MM.1S (cell line): ENCODE results near the gene SP140L.
"Not testable (repeated sequence)": the region's sequence is repeated elsewhere in the genome, so short reads cannot be mapped to it uniquely, and the experiment has no call there.

ENCODE experiments used
- DNase-seq: peaks from one replicate; pipeline ENCODE4 v3.0.0-alpha.2; 2015
- H2AFZ ChIP-seq: fragments of 300-600 bp; sonication (generic); 2 replicates; pipeline ENCODE4 v1.6.0; 2016; ENCODE audit warnings: antibody characterized with exemption, low read length
- H3F3A ChIP-seq: fragments of 300-600 bp; sonication (generic); 2 replicates; pipeline ENCODE4 v1.6.1; 2016; ENCODE audit warnings: mild to moderate bottlenecking, antibody characterized with exemption, low read length, moderate library complexity, mixed read lengths; ENCODE audit not compliant: insufficient read depth
- H3K27ac ChIP-seq: fragments of 300-600 bp; sonication (generic); 2 replicates; pipeline ENCODE4 v1.5.1; 2016; ENCODE audit warnings: mild to moderate bottlenecking, low read length
- H3K27me3 ChIP-seq: fragments of 300-600 bp; sonication (generic); replicated peaks from 2 replicates; pipeline ENCODE4 v1.6.0; 2016; ENCODE audit warnings: low read length; ENCODE audit not compliant: insufficient read depth
- H3K36me3 ChIP-seq: fragments of 300-600 bp; sonication (generic); replicated peaks from 2 replicates; pipeline ENCODE4 v1.6.1; 2016; ENCODE audit warnings: mild to moderate bottlenecking, low read length, mixed read lengths; ENCODE audit not compliant: insufficient read depth
- H3K4me1 ChIP-seq: fragments of 300-600 bp; sonication (generic); 2 replicates; pipeline ENCODE4 v1.6.1; 2016; ENCODE audit warnings: low read length, mixed read lengths
- H3K4me2 ChIP-seq: fragments of 300-600 bp; sonication (generic); 2 replicates; pipeline ENCODE4 v1.6.0; 2016; ENCODE audit warnings: low read depth, low read length
- H3K4me3 ChIP-seq: fragments of 300-600 bp; sonication (generic); 2 replicates; pipeline ENCODE4 v1.5.1; 2016; ENCODE audit warnings: low read length, mixed read lengths
- H3K79me2 ChIP-seq: fragments of 300-600 bp; sonication (generic); 2 replicates; pipeline ENCODE4 v1.6.1; 2016; ENCODE audit warnings: mixed run types, low read length, mixed read lengths
- H3K9ac ChIP-seq: fragments of 300-600 bp; sonication (generic); 2 replicates; pipeline ENCODE4 v1.6.1; 2016; ENCODE audit warnings: low read length, mixed read lengths
- H3K9me2 ChIP-seq: fragments of 300-600 bp; sonication (generic); replicated peaks from 2 replicates; pipeline ENCODE4 v1.6.1; 2016; ENCODE audit warnings: mild to moderate bottlenecking, low read length, mixed read lengths; ENCODE audit not compliant: insufficient read depth
- H3K9me3 ChIP-seq: fragments of 300-600 bp; sonication (generic); replicated peaks from 2 replicates; pipeline ENCODE4 v1.6.1; 2016; ENCODE audit warnings: mild to moderate bottlenecking, low read length, mixed read lengths; ENCODE audit not compliant: insufficient read depth
- H4K20me1 ChIP-seq: fragments of 300-600 bp; sonication (generic); 2 replicates; pipeline ENCODE4 v1.6.1; 2016; ENCODE audit warnings: mild to moderate bottlenecking, low read length, moderate library complexity, mixed read lengths; ENCODE audit not compliant: insufficient read depth
- CTCF ChIP-seq: fragments of 300-600 bp; sonication (generic); IDR thresholded peaks from 2 replicates; pipeline ENCODE4 v1.5.1; 2016; ENCODE audit warnings: antibody characterized with exemption, low read length, mixed read lengths
- EZH2 ChIP-seq: fragments of 300-600 bp; sonication (generic); optimal IDR thresholded peaks from 2 replicates; pipeline ENCODE3; 2017; ENCODE audit warnings: low read depth, mild to moderate bottlenecking, antibody characterized with exemption, low read length, mixed read lengths
- EZH2phosphoT487 ChIP-seq: fragments of 300-600 bp; sonication (generic); IDR thresholded peaks from 2 replicates; pipeline ENCODE4 v1.6.1; 2018; ENCODE audit warnings: antibody characterized with exemption, low read length

SP140L gene

GRCh38 chr2:230394301-230394700, 67.3 kb downstream of the SP140L start:
- no peak overlapping the region for H2AFZ ChIP-seq
- no peaks in the 10 kb centered on the region for H3K4me1 ChIP-seq
- no peak overlapping the region for H3K4me3 ChIP-seq
- no peaks in the 10 kb centered on the region for H3K27me3 ChIP-seq
- no peaks in the 10 kb centered on the region for H3K9me3 ChIP-seq
- H4K20me1 ChIP-seq: no peaks in the 10 kb centered on the region
- no peak overlapping the region for H3K4me2 ChIP-seq
- no peak overlapping the region for H3K27ac ChIP-seq
- H3K36me3 ChIP-seq: no peaks in the 10 kb centered on the region
- H3K79me2 ChIP-seq: no peaks in the 10 kb centered on the region
- TF ChIP-seq EZH2phosphoT487 (no peak), EZH2 (no peak), CTCF (no peak)
- no peaks in the 10 kb centered on the region for H3F3A ChIP-seq
- no peak for DNase-seq
- no peak overlapping the region for H3K9ac ChIP-seq
- no peaks in the 10 kb centered on the region for H3K9me2 ChIP-seq

GRCh38 chr2:230398698-230399097, 71.7 kb downstream of the SP140L start:
- H3K36me3 ChIP-seq, H3K4me3 ChIP-seq, H3K4me1 ChIP-seq, H3K9me2 ChIP-seq, H2AFZ ChIP-seq, H3F3A ChIP-seq, H3K4me2 ChIP-seq, DNase-seq, H3K27ac ChIP-seq, H3K9ac ChIP-seq, H3K27me3 ChIP-seq, H3K9me3 ChIP-seq, H3K79me2 ChIP-seq, H4K20me1 ChIP-seq: not testable (repeated sequence)

- Histone ChIP-seq H3K4me3 (no peak overlapping the region), H3K9me2 (no peaks in the 10 kb centered on the region), H4K20me1 (no peaks in the 10 kb centered on the region), H3K9ac (no peak overlapping the region), H3K27me3 (no peaks in the 10 kb centered on the region), H3K4me1 (no peaks in the 10 kb centered on the region), H2AFZ (no peak overlapping the region), H3K27ac (no peak overlapping the region), H3F3A (no peaks in the 10 kb centered on the region), H3K36me3 (no peaks in the 10 kb centered on the region), H3K9me3 (no peaks in the 10 kb centered on the region), H3K79me2 (no peaks in the 10 kb centered on the region), H3K4me2 (no peak overlapping the region)
- TF ChIP-seq EZH2 (no peak), CTCF (no peak)
- no peak for DNase-seq
Measured at GRCh38 chr2:230400041-230400440, 73.0 kb downstream of the SP140L start.

GRCh38 chr2:230400454-230400853, 73.5 kb downstream of the SP140L start:
- no peak for DNase-seq
- Histone ChIP-seq H3K27ac (no peak overlapping the region), H3K4me3 (no peak overlapping the region), H3K27me3 (no peaks in the 10 kb centered on the region), H3K4me2 (no peak overlapping the region), H4K20me1 (no peaks in the 10 kb centered on the region), H3F3A (no peaks in the 10 kb centered on the region), H3K9ac (no peak overlapping the region), H3K9me3 (no peaks in the 10 kb centered on the region), H3K4me1 (no peaks in the 10 kb centered on the region), H3K36me3 (no peaks in the 10 kb centered on the region), H2AFZ (no peak overlapping the region), H3K79me2 (no peaks in the 10 kb centered on the region), H3K9me2 (no peaks in the 10 kb centered on the region)
- TF ChIP-seq EZH2 (no peak), CTCF (no peak), EZH2phosphoT487 (no peak)

- not testable (repeated sequence) for H3K79me2 ChIP-seq, H2AFZ ChIP-seq, H4K20me1 ChIP-seq, H3K4me3 ChIP-seq, H3K36me3 ChIP-seq, H3K4me2 ChIP-seq, H3K27me3 ChIP-seq, H3K4me1 ChIP-seq, H3K9me3 ChIP-seq, H3K9ac ChIP-seq, H3K27ac ChIP-seq, H3K9me2 ChIP-seq, H3F3A ChIP-seq, DNase-seq
Measured at GRCh38 chr2:230401026-230401425, 74.0 kb downstream of the SP140L start.
